PC-3 (cell line): ENCODE data around the gene CTTN. TPM values are rescaled to one million over a fixed set of nuclear protein-coding genes. Genes with fewer than 3 reads are reported as not detected.
A peak's percentile ranks its signal among the peaks of the same experiment; 100 is the strongest.

Experiments used
- ATAC-seq: fragments of 200-7000 bp; cut with Tn5 transposase; 2 replicates; pipeline ENCODE4 v1.9.1; 2020; ENCODE audit warnings: mild to moderate bottlenecking, moderate library complexity
- BruUV-seq: library from RNA; stranded (reverse); fragments of 400-500 nt; replicated peaks from 2 replicates; lab custom pipeline; 2021; lab: Mats Ljungman, UMichigan
- CTCF ChIA-PET: fragments of 300-600 bp; sonication (Branson Sonifier 250); formaldehyde crosslinking; loops from one replicate; lab custom pipeline; 2022; ENCODE audit warnings: antibody characterized with exemption; lab: Charles Lee
- POLR2A ChIA-PET: fragments of 300-600 bp; sonication (Branson Sonifier 250); formaldehyde crosslinking; loops from one replicate; lab custom pipeline; 2022; ENCODE audit warnings: antibody characterized with exemption; ENCODE audit not compliant: unreplicated experiment; lab: Charles Lee
- DNase-seq: peaks from one replicate; pipeline ENCODE4 v3.0.0-alpha.2; 2015
- H2AFZ ChIP-seq: fragments of 300-600 bp; sonication (generic); 2 replicates; pipeline ENCODE4 v1.6.0; 2016; ENCODE audit warnings: antibody characterized with exemption, low read length
- H3F3A ChIP-seq: fragments of 300-600 bp; sonication (generic); one replicate; pipeline ENCODE4 v1.6.0; 2017; ENCODE audit warnings: antibody characterized with exemption, low read length, control low read depth, mild to moderate bottlenecking; ENCODE audit not compliant: unreplicated experiment
- H3K27ac ChIP-seq: fragments of 300-600 bp; sonication (generic); 2 replicates; pipeline ENCODE4 v1.5.1; 2016; ENCODE audit warnings: mild to moderate bottlenecking, low read length
- H3K27me3 ChIP-seq: fragments of 300-600 bp; sonication (generic); 2 replicates; pipeline ENCODE4 v1.6.1; 2016; ENCODE audit warnings: low read length, mixed read lengths
- H3K36me3 ChIP-seq: fragments of 300-600 bp; sonication (generic); 2 replicates; pipeline ENCODE4 v1.6.1; 2016; ENCODE audit warnings: low read depth, mixed run types, low read length, mixed read lengths
- H3K4me1 ChIP-seq: fragments of 300-600 bp; sonication (generic); 2 replicates; pipeline ENCODE4 v1.5.1; 2016; ENCODE audit warnings: low read length; ENCODE audit not compliant: insufficient read depth
- H3K4me2 ChIP-seq: fragments of 300-600 bp; sonication (generic); 2 replicates; pipeline ENCODE4 v1.6.0; 2016; ENCODE audit warnings: low read length
- H3K4me3 ChIP-seq: fragments of 300-600 bp; sonication (generic); 2 replicates; pipeline ENCODE4 v1.5.1; 2016; ENCODE audit warnings: mild to moderate bottlenecking, low read length, mixed read lengths
- H3K79me2 ChIP-seq: fragments of 300-600 bp; sonication (generic); 2 replicates; pipeline ENCODE4 v1.6.1; 2017; ENCODE audit warnings: low read length, mixed read lengths
- H3K9ac ChIP-seq: fragments of 300-600 bp; sonication (generic); 2 replicates; pipeline ENCODE4 v1.6.0; 2016; ENCODE audit warnings: mild to moderate bottlenecking, low read length
- H3K9me2 ChIP-seq: fragments of 300-600 bp; sonication (generic); replicated peaks from 2 replicates; pipeline ENCODE4 v1.6.1; 2016; ENCODE audit warnings: mixed run types, low read length, mixed read lengths
- H3K9me3 ChIP-seq: fragments of 300-600 bp; sonication (generic); 2 replicates; pipeline ENCODE4 v1.6.1; 2016; ENCODE audit warnings: low read length, mixed read lengths
- H4K20me1 ChIP-seq: fragments of 300-600 bp; sonication (generic); 2 replicates; pipeline ENCODE4 v1.6.1; 2016; ENCODE audit warnings: low read length, mixed read lengths
- CTCF ChIP-seq: fragments of 300-600 bp; sonication (generic); conservative IDR thresholded peaks from 2 replicates; pipeline ENCODE4 v1.5.1; 2017; ENCODE audit warnings: antibody characterized with exemption, low read depth, mild to moderate bottlenecking, low read length
- EZH2 ChIP-seq: fragments of 300-600 bp; sonication (generic); IDR thresholded peaks from one replicate; pipeline ENCODE4 v1.6.1; 2017; ENCODE audit warnings: antibody characterized with exemption, mild to moderate bottlenecking, low read length; ENCODE audit not compliant: unreplicated experiment
- EZH2phosphoT487 ChIP-seq: fragments of 300-600 bp; sonication (generic); IDR thresholded peaks from 2 replicates; pipeline ENCODE4 v1.6.1; 2018; ENCODE audit warnings: mild to moderate bottlenecking, antibody characterized with exemption, low read length, borderline replicate concordance
- intact Hi-C: fragments of 100-400 bp; cut with micrococcal nuclease; formaldehyde crosslinking; loops from 2 replicates; pipeline ENCODE4 v1.9.0; 2023
- total RNA-seq: library from RNA; depleted of rRNA; stranded (reverse); fragments of >200 nt; gene quantifications from 2 replicates; pipeline ENCODE4 v1.2.3, GENCODE V29; 2014

CTTN gene
- total RNA-seq, 1 experiment from 2014 or later, result 244 TPM

GRCh38 chr11:70418130-70418529, 19.8 kb downstream of the CTTN start:
- H3K4me2 ChIP-seq, result no peak overlapping the region
- DNase-seq, result no peak
- intact Hi-C loops, result no loop called here
- H3K9me2 ChIP-seq, result no peaks in the 10 kb centered on the region
- CTCF ChIA-PET, result interaction anchor here (0.6 kb wide), 1 partner anchor 1088 kb away, joined by 4 read pairs; no protein-coding TSS in a partner anchor
- H2AFZ ChIP-seq, result no peak overlapping the region
- no peaks in the 10 kb centered on the region for H3K27me3 ChIP-seq
- H3K4me1 ChIP-seq, result no peaks in the 10 kb centered on the region
- TF ChIP-seq CTCF, result no peak
- TF ChIP-seq EZH2phosphoT487, result no peak
- TF ChIP-seq EZH2, result no peak
- H3K27ac ChIP-seq, result no peak overlapping the region
- no peaks in the 10 kb centered on the region for H3K79me2 ChIP-seq
- 0 out of 2 replicates have a peak, but pooled peaks cover under 1% of the 10 kb centered on the region for H4K20me1 ChIP-seq
- H3K9ac ChIP-seq, result no peak overlapping the region
- no peaks in the 10 kb centered on the region for H3F3A ChIP-seq
- no TSS peak for BruUV-seq
- no peak overlapping the region for H3K4me3 ChIP-seq
- no peak for ATAC-seq
- H3K9me3 ChIP-seq, result no peaks in the 10 kb centered on the region
- H3K36me3 ChIP-seq, result peaks cover 83% of the 10 kb centered on the region
- POLR2A ChIA-PET, result no interaction called here

- no peak overlapping the region for H2AFZ ChIP-seq
- no peak overlapping the region for H3K9ac ChIP-seq
- peaks cover 4% of the 10 kb centered on the region; the same call in 1 of the 2 replicates for H3K4me1 ChIP-seq
- ChIA-PET POLR2A (no interaction called here), CTCF (interaction anchor here (0.5 kb wide), 1 partner anchor 37 kb away, joined by 7 read pairs; no protein-coding TSS in a partner anchor)
- TF ChIP-seq CTCF, result no peak
- no peak for TF ChIP-seq EZH2
- no peak for TF ChIP-seq EZH2phosphoT487
- H3K9me3 ChIP-seq, result no peaks in the 10 kb centered on the region
- ATAC-seq (no peak), DNase-seq (no peak)
- no peaks in the 10 kb centered on the region for H3K27me3 ChIP-seq
- no peak overlapping the region for H3K4me3 ChIP-seq
- intact Hi-C loops, result no loop called here
- no peaks in the 10 kb centered on the region for H3K9me2 ChIP-seq
- peaks cover 6% of the 10 kb centered on the region; the same call in 1 of the 2 replicates for H4K20me1 ChIP-seq
- no peaks in the 10 kb centered on the region for H3F3A ChIP-seq
- no peak overlapping the region for H3K4me2 ChIP-seq
- peaks cover 81% of the 10 kb centered on the region for H3K36me3 ChIP-seq
- no peaks in the 10 kb centered on the region for H3K79me2 ChIP-seq
- peak overlapping the region; percentile 30 for H3K27ac ChIP-seq
- BruUV-seq, result no TSS peak
Measured at GRCh38 chr11:70419307-70420007, 21.1 kb downstream of the CTTN start.

GRCh38 chr11:70420008-70420464, 21.7 kb downstream of the CTTN start:
- TF ChIP-seq EZH2phosphoT487, result no peak
- TF ChIP-seq CTCF, result no peak
- TF ChIP-seq EZH2, result no peak
- H2AFZ ChIP-seq, result no peak overlapping the region
- peaks cover 4% of the 10 kb centered on the region; the same call in 1 of the 2 replicates for H3K4me1 ChIP-seq
- H3K4me2 ChIP-seq, result no peak overlapping the region
- H3K79me2 ChIP-seq, result no peaks in the 10 kb centered on the region
- CTCF ChIA-PET, result interaction anchor here (0.5 kb wide), 1 partner anchor 36 kb away, joined by 7 read pairs; no protein-coding TSS in a partner anchor
- intact Hi-C loops, result no loop called here
- DNase-seq (peak; percentile 45), ATAC-seq (peak; percentile 23)
- peaks cover 81% of the 10 kb centered on the region for H3K36me3 ChIP-seq
- H3K27ac ChIP-seq, result peak overlapping the region; percentile 30
- POLR2A ChIA-PET, result no interaction called here
- H4K20me1 ChIP-seq, result peaks cover 10% of the 10 kb centered on the region; the same call in 1 of the 2 replicates
- H3F3A ChIP-seq, result no peaks in the 10 kb centered on the region
- no peaks in the 10 kb centered on the region for H3K9me2 ChIP-seq
- H3K9me3 ChIP-seq, result no peaks in the 10 kb centered on the region
- no peak overlapping the region for H3K4me3 ChIP-seq
- H3K9ac ChIP-seq, result no peak overlapping the region
- no peaks in the 10 kb centered on the region for H3K27me3 ChIP-seq
- BruUV-seq, result TSS peak; percentile 16
